IPS-NIHi7 (cell line): ENCODE measurements around the gene STRA6.

Experiments used
- DNase-seq: peaks from one replicate; pipeline ENCODE4 v3.0.0; 2012; ENCODE audit warnings: mixed read lengths; ENCODE audit errors: extremely low spot score

The STRA6 gene, protein sequence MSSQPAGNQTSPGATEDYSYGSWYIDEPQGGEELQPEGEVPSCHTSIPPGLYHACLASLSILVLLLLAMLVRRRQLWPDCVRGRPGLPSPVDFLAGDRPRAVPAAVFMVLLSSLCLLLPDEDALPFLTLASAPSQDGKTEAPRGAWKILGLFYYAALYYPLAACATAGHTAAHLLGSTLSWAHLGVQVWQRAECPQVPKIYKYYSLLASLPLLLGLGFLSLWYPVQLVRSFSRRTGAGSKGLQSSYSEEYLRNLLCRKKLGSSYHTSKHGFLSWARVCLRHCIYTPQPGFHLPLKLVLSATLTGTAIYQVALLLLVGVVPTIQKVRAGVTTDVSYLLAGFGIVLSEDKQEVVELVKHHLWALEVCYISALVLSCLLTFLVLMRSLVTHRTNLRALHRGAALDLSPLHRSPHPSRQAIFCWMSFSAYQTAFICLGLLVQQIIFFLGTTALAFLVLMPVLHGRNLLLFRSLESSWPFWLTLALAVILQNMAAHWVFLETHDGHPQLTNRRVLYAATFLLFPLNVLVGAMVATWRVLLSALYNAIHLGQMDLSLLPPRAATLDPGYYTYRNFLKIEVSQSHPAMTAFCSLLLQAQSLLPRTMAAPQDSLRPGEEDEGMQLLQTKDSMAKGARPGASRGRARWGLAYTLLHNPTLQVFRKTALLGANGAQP

GRCh38 chr15:74202452-74203401 is at the start of gene STRA6:
Gene STRA6 (minus strand): TSS chr15:74202787. CDS start chr15:74202267, 520 bp downstream.
- DNase-seq: peak; percentile 94

DNA sequence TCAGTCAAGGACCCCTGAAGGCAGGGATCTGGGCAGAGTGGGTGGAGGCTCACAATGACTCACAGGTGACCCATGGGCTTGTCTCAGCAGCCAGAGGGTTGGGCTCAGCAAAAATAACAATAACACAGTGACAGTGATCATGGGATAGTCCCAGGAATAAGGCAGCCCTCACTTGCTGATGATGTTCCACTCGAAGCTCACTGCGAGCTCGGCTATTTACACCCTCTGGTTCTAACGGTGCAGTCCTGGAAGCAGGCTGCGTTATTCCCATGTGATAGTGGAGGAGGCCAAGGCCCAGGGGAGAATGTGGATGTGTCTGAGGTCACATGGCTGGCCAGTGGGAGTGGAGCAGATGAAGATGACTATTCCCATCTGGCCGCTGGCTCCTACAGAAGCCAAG is 49.7 kb upstream of the STRA6 start:
- no peak for DNase-seq

GRCh38 chr15:74251131-74251811 is 48.7 kb upstream of the STRA6 start:
- no peak for DNase-seq

DNA sequence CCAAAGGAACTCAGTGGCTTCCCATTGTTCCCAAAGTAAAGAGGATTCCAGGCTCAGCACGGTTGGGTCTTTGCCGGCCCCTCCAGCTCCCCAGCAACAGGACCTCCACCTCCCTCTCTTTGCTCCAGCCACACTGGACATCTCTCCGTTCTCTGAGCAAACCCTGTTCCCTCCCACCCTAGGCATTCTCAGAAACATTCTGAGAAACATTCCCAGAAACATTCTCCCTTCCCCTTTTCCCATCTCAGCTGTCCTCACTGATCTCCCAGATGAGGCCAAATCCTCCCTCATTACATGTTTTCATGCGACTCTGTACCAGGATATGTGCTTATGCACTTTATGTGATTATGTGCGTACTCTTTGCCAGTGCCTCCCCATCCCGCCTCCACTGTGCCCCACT is 47.7 kb upstream of the STRA6 start:
- DNase-seq: no peak

- peak; percentile 69 for DNase-seq
These were observed 42.9 kb upstream of the STRA6 start for GRCh38 chr15:74245342-74245931.

DNA sequence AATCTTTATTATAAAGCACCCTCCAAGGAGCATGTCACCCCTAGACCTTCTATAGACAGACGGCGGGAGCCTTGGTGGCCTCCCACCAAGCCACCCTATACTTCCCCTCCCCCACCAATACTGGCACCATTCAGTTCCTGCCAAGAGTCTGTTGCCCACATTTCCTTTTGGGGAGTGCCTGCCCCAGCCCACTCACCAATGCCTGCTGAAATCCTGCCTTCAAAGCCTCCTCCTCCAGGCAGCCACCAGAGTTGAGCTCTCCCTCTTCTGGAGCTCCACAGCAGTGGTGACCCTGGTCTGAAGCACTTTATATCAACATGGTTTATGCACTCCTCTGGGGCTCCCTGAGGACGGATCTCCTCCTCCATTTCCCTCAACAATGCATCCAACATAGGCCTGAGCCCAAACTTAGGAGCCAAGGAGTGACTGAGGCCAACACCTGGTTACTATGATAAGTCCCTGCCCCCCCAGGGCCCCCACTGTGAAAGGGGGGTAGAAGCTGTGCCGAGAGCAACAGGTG is 42.3 kb upstream of the STRA6 start:
- DNase-seq: no peak

DNA sequence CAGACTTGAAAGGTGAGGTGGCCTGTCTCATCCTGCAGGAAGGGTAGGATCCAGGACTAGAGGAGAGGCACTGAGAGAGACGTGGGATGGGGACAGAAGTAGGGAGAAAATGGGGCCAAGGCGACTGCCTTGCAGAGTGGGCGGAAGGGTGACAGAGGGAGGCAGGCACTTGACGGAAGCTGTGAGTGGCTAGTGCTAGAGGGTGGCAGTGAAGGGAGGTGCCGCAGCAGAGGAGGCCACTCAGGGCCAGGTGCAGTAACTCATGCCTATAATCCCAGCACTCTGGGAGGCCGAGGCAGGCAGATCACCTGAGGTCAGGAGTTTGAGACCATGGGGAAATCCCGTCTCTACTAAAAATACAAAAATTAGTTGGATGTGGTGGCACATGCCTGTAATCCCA is 40.8 kb upstream of the STRA6 start:
- no peak for DNase-seq

DNA sequence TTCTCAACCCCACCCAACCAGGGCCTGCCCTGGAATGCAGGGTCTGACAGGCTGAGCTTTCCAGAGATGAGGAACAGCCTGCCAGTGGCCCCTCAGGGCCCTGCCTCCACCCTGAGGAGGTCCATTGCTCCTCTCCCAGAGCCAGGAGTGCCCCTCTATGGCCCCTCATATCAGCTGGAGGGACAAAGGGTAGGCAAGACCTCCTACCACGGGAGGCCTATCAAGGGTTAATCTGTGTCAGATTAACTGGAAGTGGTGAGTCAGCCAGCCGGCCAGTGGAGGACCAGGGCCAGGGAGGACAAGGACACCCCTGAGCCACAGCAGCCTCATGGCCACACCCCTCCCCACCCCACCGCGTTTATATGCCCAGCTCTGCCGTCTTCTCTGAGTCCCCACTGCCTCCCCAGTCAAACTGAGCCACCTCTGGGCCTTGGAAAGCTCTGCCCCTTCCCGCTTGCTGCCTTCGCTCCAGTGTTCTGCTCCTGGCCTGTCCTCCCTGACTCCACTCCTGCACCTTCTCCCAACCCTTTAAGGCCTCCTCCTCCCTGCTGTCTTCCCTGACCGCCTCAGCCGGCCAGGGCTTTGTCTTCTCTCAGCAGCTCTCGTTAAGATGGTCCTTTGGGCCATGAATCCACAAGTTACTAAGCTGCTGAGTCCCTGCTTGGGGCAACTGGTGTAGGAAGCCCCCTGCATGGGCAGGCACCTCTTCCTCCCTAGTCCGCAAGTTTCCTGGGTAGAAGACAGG is 40.0 kb upstream of the STRA6 start:
- DNase-seq: no peak

DNA sequence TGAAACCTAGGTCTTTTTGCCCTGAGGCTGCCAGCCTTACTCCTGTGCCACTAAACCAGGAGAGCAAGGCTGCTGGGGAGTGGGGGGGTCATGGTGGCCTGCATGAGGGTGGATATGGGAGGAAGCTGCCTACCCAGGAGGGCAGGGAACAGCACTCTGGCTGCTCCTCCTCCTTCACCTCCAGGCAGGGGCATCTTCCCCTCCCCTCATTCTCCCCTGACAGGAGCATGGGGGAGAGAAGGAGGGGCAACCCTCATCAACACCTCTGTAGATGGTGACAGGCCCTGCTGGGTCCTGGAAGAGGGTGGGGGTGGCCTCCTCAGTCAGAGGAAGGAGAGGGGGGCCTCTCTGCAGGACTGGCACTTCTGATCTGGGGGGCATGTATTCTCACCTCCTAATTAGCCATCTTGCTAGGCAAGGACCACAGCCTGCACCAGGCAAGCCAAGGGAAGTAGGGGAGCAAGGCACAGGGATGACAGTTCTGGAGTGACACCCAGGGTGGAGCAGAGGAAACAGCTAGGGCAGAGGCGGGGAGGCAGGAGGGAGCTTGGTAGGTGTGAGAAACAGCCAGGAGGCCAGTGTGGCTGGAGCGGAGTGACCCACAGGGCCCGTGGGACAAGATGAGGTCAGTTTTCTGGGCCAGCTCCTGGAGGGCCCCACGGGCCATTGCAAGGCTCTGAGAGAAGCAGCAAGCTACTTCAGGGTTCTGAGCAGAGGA is 38.5 kb upstream of the STRA6 start:
- DNase-seq: no peak

DNA sequence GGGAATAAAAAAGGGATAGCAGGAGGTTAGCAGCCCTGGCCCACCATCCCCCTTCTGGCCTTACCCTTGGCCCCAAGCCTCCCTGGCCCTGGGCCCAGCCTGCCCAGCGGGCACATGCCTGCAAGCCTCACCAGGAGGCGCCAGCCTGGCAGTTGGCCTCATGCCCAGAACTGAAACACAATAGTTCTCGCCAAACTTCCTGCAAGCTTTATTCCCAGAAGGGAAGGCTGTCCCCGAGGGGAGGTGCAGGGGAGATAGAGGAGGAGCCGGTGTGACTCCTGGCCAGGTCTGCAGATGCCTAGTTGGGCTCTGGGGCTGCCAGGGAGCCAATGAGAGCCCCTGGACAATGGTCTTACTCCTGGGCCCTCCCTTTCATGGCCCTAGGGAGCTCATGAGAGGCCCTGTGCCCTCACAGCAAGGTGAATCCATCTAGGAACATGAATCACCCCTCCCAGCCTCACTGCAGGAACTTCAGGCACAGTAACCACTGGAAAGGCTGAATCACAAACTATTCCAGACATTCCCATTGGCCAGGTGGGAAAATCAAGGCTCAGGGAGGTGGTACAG is 37.5 kb upstream of the STRA6 start:
- DNase-seq: no peak

DNA sequence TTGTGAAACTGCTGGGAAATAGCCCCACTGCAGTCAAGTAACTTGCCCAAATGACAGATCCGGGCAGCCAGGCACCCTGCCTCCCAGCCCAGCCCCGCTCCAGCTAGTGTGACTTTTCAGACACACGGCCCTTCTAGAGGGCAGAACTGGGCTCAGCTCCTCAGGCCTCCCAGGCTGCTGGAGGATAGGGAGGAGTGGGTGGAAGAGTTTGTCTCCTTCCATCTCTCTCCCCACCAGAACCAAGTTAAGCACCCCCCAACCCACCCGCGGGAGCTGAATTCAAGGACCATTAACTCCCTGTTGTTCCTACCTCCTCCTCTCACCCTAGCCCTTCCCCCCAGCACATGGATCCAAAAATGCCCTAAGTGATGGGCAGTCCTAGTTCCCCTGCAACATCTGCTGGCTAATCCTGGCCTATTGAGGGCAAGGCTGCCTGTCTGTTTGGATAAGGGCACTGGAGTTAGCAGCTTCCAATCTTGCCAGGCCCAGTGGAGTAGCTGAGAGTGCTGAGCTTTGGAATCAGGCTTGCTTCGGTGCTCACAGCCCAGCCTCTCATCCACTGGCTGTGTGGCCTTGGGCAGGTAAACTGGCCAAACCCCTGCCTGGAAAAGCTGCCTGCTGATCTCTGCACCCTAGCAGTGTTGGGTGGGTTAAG is 36.6 kb upstream of the STRA6 start:
- no peak for DNase-seq

GRCh38 chr15:74235962-74236361 is 33.4 kb upstream of the STRA6 start, which contains the start of gene CCDC33:
Gene CCDC33 (plus strand): TSS chr15:74236326. CDS start chr15:74236720, 394 bp downstream.
- DNase-seq: no peak

DNA sequence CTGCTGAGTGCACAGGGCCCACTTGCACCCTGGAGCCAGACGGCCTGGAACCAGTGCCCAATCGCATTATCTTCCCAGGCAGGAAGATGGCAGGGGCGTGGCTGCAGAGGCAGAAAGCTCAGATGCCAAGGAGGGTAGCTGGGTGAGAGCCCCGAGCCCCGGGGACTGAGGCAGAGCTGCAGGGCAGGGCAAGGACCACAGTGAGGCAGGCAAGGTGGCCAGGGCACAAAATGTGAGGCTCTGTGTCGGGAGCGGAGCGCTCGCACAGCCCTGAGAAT is 31.9 kb upstream of the STRA6 start:
- DNase-seq: no peak

- no peak for DNase-seq
These were observed 31.4 kb upstream of the STRA6 start for GRCh38 chr15:74233851-74234597.

- no peak for DNase-seq
These were observed 30.8 kb upstream of the STRA6 start for GRCh38 chr15:74233373-74233772.

GRCh38 chr15:74231475-74231874 is 28.9 kb upstream of the STRA6 start:
- DNase-seq: no peak

GRCh38 chr15:74229686-74230085 is 27.1 kb upstream of the STRA6 start:
- no peak for DNase-seq

GRCh38 chr15:74228723-74229081 is 26.1 kb upstream of the STRA6 start:
- no peak for DNase-seq
